Endothelial cell of umbilical vein (primary cell): ENCODE results near the gene LPAR5. TPM values are rescaled to one million over a fixed set of nuclear protein-coding genes. Genes with fewer than 3 reads are reported as not detected.

Source experiments
- BruUV-seq: library from RNA; stranded (reverse); fragments of 400-500 nt; replicated peaks from 2 replicates; lab custom pipeline; 2021; lab: Mats Ljungman, UMichigan
- CTCF ChIA-PET: fragments of 300-600, 350-600 bp; sonication (Branson Sonifier 250); formaldehyde crosslinking; loops from one replicate; lab custom pipeline; 2021; ENCODE audit warnings: antibody characterized with exemption, inconsistent platforms; lab: Charles Lee
- POLR2A ChIA-PET: fragments of 300-600, 350-600 bp; sonication (Branson Sonifier 250); formaldehyde crosslinking; loops from one replicate; lab custom pipeline; 2021; ENCODE audit warnings: antibody characterized with exemption, inconsistent platforms; lab: Charles Lee
- DNase-seq: peaks from one replicate; pipeline ENCODE4 v3.0.0-alpha.2; 2011; ENCODE audit warnings: low read depth, low spot score
- FAIRE-seq: peaks from 2 replicates; lab custom pipeline; 2011; peaks lifted over from hg19 to GRCh38; lab: Jason Lieb, UNC
- H2AFZ ChIP-seq: 2 replicates; pipeline ENCODE4 v1.6.0; 2012; ENCODE audit warnings: low read depth, low read length, control low read depth, inconsistent platforms
- H3K27ac ChIP-seq: 2 replicates; pipeline ENCODE4 v1.5.1; 2011; ENCODE audit warnings: low read depth, mild to moderate bottlenecking, control low read depth, low read length, moderate library complexity; ENCODE audit not compliant: insufficient read depth
- H3K27me3 ChIP-seq, 2 experiments: 2 replicates each; pipeline versions ENCODE4 v1.6.0 to v1.6.1; 2011; ENCODE audit warnings: low read length in 2 of 2, mixed read lengths in 1 of 2; ENCODE audit not compliant: control insufficient read depth in 2 of 2, insufficient read depth in 2 of 2
- H3K36me3 ChIP-seq, 2 experiments: 2 replicates in 1 of 2; 3 replicates in 1 of 2; pipeline ENCODE4 v1.5.1; 2011; ENCODE audit warnings: low read length in 2 of 2, mild to moderate bottlenecking in 1 of 2, moderate library complexity in 1 of 2; ENCODE audit not compliant: control insufficient read depth in 2 of 2, insufficient read depth in 2 of 2; ENCODE audit errors: extremely low read depth in 1 of 2
- H3K4me1 ChIP-seq: 3 replicates; pipeline ENCODE4 v1.5.1; 2011; ENCODE audit warnings: mild to moderate bottlenecking, low read length; ENCODE audit not compliant: control insufficient read depth, insufficient read depth; ENCODE audit errors: extremely low read depth
- H3K4me2 ChIP-seq: 2 replicates; pipeline ENCODE4 v1.6.1; 2011; ENCODE audit warnings: low read length, control low read depth, mixed read lengths; ENCODE audit not compliant: insufficient read depth
- H3K4me3 ChIP-seq, 3 experiments: fragments of 200-600 bp in 1 of 3; sonication (generic), shearing (Covaris generic) in 1 of 3; replicated peaks in 1 of 3; 2 replicates each; pipeline ENCODE4 v1.5.1; 2011 to 2016; ENCODE audit warnings: control low read depth in 3 of 3, low read length in 3 of 3, mild to moderate bottlenecking in 2 of 3, inconsistent platforms in 1 of 3, low read depth in 1 of 3, moderate library complexity in 1 of 3; ENCODE audit not compliant: insufficient read depth in 1 of 3
- H3K79me2 ChIP-seq: 2 replicates; pipeline ENCODE4 v1.6.0; 2012; ENCODE audit warnings: low read length, inconsistent platforms; ENCODE audit not compliant: control insufficient read depth, insufficient read depth
- H3K9ac ChIP-seq: replicated peaks from 2 replicates; pipeline ENCODE3; 2011; ENCODE audit warnings: low read length, control low read depth; ENCODE audit not compliant: insufficient read depth; ENCODE audit errors: extremely low read depth
- H3K9me1 ChIP-seq: replicated peaks from 3 replicates; pipeline ENCODE4 v1.6.0; 2011; ENCODE audit warnings: mild to moderate bottlenecking, low read length; ENCODE audit not compliant: control insufficient read depth, insufficient read depth; ENCODE audit errors: extremely low read depth
- H3K9me3 ChIP-seq: replicated peaks from 2 replicates; pipeline ENCODE4 v1.5.1; 2012; ENCODE audit warnings: low read length, inconsistent platforms; ENCODE audit not compliant: control insufficient read depth, insufficient read depth
- H4K20me1 ChIP-seq: replicated peaks from 2 replicates; pipeline ENCODE3; 2011; ENCODE audit warnings: mild to moderate bottlenecking, low read length; ENCODE audit not compliant: control insufficient read depth, insufficient read depth; ENCODE audit errors: extremely low read depth
- EZH2 ChIP-seq: IDR thresholded peaks from 2 replicates; pipeline ENCODE4 v1.6.1; 2012; ENCODE audit warnings: borderline replicate concordance, low read depth, mild to moderate bottlenecking, moderate library complexity, low read length, inconsistent platforms; ENCODE audit not compliant: severe bottlenecking
- FOS ChIP-seq: IDR thresholded peaks from 2 replicates; pipeline ENCODE4 v1.6.1; 2011; ENCODE audit warnings: mild to moderate bottlenecking, low read length, moderate library complexity, borderline replicate concordance; ENCODE audit not compliant: insufficient read depth
- GATA2 ChIP-seq: IDR thresholded peaks from 2 replicates; pipeline ENCODE4 v1.7.0; 2011; ENCODE audit warnings: low read depth, mild to moderate bottlenecking, moderate library complexity, mixed read lengths, low read length; ENCODE audit not compliant: insufficient read length, insufficient read depth
- JUN ChIP-seq: IDR thresholded peaks from 2 replicates; pipeline ENCODE4 v1.6.1; 2011; ENCODE audit warnings: borderline replicate concordance, low read depth; ENCODE audit not compliant: insufficient read length, insufficient read depth
- MYC ChIP-seq: IDR thresholded peaks from one replicate; pipeline ENCODE4 v1.6.1; 2011; ENCODE audit warnings: mild to moderate bottlenecking, low read depth, low read length
- POLR2A ChIP-seq: IDR thresholded peaks from 2 replicates; pipeline ENCODE4 v1.6.1; 2012; ENCODE audit warnings: low read depth, mild to moderate bottlenecking, control low read depth, low read length
- POLR2AphosphoS5 ChIP-seq: IDR thresholded peaks from 2 replicates; pipeline ENCODE4 v1.6.1; 2012; ENCODE audit warnings: low read depth, mild to moderate bottlenecking, control low read depth, low read length, moderate library complexity; ENCODE audit not compliant: insufficient read depth
- dilution Hi-C: fragments of 300-500 bp; cut with MboI; formaldehyde crosslinking; loops from one replicate; pipeline ENCODE4 v1.15.0; 2019; ENCODE audit warnings: low sequenced_read_pairs; ENCODE audit not compliant: extremely low pct_ligation_motif_present
- intact Hi-C: fragments of 100-400 bp; cut with micrococcal nuclease; formaldehyde crosslinking; loops from one replicate; pipeline ENCODE4 v1.10.0; 2022
- polyA plus RNA-seq, 4 experiments: library from polyadenylated mRNA; depleted of rRNA in 3 of 4; stranded (reverse) in 3 of 4; unstranded in 1 of 4; fragments of >200 nt; gene quantifications; 2 replicates each; pipeline versions ENCODE4 v1.2.1 to v1.2.3, GENCODE V29; 2011 to 2012; ENCODE audit warnings: missing spikeins in 1 of 4
- total RNA-seq: library from RNA; stranded (reverse); gene quantifications from 2 replicates; pipeline ENCODE4 v1.2.3, GENCODE V29; 2021
- TF ChIP-seq, protein P1 (sequence below), 2 donors: IDR thresholded peaks; 1 replicate in 1 of 2; 2 replicates in 1 of 2; pipeline ENCODE4 v1.5.1; 2011; ENCODE audit warnings: low read length in 2 of 2, mild to moderate bottlenecking in 2 of 2, moderate library complexity in 2 of 2, control low read depth in 1 of 2, inconsistent platforms in 1 of 2, low read depth in 1 of 2; ENCODE audit not compliant: insufficient read depth in 1 of 2; ENCODE audit errors: extremely low read depth in 1 of 2
- TF ChIP-seq, protein P2 (sequence below): IDR thresholded peaks from 2 replicates; pipeline ENCODE4 v1.6.1; 2011; ENCODE audit not compliant: insufficient read depth, insufficient read length

Gene LPAR5
- total and polyA plus RNA-seq, 2 donors (not counting 3 experiments of a cell fraction or from before 2014, with no cell fraction given): 0.23 TPM; not detected in 1

DNA sequence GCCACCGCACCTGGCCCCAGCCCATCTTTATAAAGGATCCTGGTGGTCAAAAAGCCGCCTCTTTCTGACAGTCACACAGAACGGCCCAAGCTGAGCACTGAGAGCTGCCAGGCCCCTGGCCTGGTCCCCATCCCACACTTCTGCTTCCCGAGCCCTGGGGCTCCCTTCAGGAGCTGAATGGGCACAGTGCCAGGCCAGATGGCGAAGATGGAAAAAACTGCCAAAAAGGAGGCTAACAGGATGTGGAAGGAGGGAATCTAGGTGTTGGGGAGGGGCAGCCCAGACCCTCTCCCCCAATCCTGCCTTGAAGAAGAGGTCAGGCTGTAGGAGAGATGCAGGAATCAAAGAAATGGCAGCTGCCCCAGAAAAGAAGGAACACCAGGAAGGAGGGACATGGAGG is 5.0 kb downstream of the LPAR5 start:
- Histone ChIP-seq H3K27ac (no peak overlapping the region), H3K9me3 (no peaks in the 10 kb centered on the region), H4K20me1 (no peaks in the 10 kb centered on the region), H3K4me3 (no peak overlapping the region), H3K27me3 (peaks cover 0 to 2% of the 10 kb centered on the region in 2 experiments), H3K79me2 (no peaks in the 10 kb centered on the region), H3K4me1 (no peaks in the 10 kb centered on the region), H3K9me1 (no peaks in the 10 kb centered on the region), H3K4me2 (no peak overlapping the region), H3K36me3 (no peaks in the 10 kb centered on the region), H3K9ac (no peak overlapping the region), H2AFZ (no peak overlapping the region)
- intact Hi-C loops (no loop called here), dilution Hi-C loops (no loop called here)
- FAIRE-seq (no peak), DNase-seq (no peak)
- POLR2A ChIA-PET: interaction anchor here (0.9 kb wide), 1 partner anchor 10 kb away, joined by 3 read pairs; no protein-coding TSS in a partner anchor
- no peak for TF ChIP-seq GATA2
- TF ChIP-seq POLR2A: no peak
- TF ChIP-seq, protein P1, sequence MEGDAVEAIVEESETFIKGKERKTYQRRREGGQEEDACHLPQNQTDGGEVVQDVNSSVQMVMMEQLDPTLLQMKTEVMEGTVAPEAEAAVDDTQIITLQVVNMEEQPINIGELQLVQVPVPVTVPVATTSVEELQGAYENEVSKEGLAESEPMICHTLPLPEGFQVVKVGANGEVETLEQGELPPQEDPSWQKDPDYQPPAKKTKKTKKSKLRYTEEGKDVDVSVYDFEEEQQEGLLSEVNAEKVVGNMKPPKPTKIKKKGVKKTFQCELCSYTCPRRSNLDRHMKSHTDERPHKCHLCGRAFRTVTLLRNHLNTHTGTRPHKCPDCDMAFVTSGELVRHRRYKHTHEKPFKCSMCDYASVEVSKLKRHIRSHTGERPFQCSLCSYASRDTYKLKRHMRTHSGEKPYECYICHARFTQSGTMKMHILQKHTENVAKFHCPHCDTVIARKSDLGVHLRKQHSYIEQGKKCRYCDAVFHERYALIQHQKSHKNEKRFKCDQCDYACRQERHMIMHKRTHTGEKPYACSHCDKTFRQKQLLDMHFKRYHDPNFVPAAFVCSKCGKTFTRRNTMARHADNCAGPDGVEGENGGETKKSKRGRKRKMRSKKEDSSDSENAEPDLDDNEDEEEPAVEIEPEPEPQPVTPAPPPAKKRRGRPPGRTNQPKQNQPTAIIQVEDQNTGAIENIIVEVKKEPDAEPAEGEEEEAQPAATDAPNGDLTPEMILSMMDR (IDR thresholded peaks at IDR 0.05; ENCODE audit: extremely low read depth in 1 of 2, insufficient read depth in 1 of 2, low read depth in 1 of 2, low read length in 2 of 2): no peak
- no peak for TF ChIP-seq POLR2AphosphoS5
- TF ChIP-seq EZH2: no peak
- TF ChIP-seq, protein P2, sequence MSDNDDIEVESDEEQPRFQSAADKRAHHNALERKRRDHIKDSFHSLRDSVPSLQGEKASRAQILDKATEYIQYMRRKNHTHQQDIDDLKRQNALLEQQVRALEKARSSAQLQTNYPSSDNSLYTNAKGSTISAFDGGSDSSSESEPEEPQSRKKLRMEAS: no peak
- no peak for TF ChIP-seq JUN
- TF ChIP-seq FOS: no peak
- TF ChIP-seq MYC: no peak
- no TSS peak for BruUV-seq
- CTCF ChIA-PET: interaction anchor here (1.2 kb wide), 1 partner anchor 54 kb away, joined by 3 read pairs; no protein-coding TSS in a partner anchor
